Activated T-cell treated with anti-CD3 and anti-CD28 coated beads for 24 hours (primary cell): ENCODE measurements around the gene NEDD8.
"Not testable (repeated sequence)": the region's sequence is repeated elsewhere in the genome, so short reads cannot be mapped to it uniquely, and the experiment has no call there.

ENCODE experiments used
- DNase-seq: peaks from one replicate; pipeline ENCODE4 v3.0.0-alpha.2; 2020; ENCODE audit warnings: low read depth

The NEDD8 gene

DNA sequence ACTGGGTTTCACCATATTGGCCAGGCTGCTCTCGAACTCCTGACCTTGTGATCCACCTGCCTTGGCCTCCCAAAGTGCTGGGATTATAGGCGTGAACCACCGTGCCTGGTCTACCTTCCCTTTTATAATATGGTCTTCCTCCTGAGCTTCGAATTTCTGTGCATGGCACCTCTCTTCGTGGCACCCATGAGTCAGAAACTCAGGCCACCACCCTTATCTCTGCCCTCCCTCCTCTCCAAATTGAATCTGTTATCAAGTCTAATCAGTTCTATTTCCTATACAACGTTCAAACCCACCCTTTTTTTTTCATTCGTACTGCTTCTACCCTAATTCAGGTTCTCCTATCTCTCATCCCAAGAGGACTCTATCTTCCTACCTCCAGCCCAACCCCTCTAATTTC is 15.3 kb upstream of the NEDD8 start:
- DNase-seq: no peak

GRCh38 chr14:24246765-24247212 is 14.6 kb upstream of the NEDD8 start:
- no peak for DNase-seq

DNA sequence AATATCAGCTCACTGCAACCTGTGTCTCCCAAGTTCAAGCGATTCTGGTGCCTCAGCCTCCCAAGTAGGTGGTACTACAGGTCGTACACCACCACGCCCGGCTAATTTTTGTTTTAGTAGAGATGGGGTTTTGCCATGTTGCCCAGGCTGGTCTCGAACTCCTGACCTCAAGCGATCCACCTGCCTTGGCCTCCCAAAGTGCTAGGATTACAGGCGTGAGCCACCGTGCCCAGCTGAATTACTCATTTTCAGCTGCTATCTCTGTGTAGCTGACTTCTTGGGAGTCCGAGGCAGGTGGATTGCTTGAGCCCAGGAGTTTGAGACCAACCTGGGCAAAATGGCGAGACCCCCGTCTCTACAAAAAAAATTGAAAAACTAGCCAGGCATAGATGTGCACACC is 13.2 kb upstream of the NEDD8 start:
- not testable (repeated sequence) for DNase-seq

DNA sequence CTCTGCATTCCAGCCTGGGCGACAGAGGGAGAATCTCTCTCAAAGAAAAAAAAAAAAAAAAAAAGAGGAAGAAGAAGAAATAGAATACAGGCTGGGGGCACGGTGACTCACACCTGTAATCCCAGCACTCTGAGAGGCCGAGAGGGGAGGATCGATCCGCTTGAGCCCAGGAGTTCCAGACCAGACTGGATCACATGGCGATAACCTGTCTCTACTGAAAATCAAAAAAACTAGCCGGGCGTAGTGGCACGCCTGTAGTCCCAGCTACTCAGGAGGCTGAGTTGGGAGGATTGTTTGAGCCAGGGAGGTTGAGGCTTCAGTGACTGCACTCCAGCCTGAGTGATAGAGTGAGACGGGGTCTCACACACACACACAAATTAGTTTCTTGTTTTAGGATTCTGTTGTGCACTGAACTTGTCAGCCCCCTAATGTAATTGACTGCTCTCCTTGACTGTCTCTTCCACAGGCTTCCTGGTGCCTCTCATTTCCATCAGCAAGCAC is 11.2 kb upstream of the NEDD8 start:
- no peak for DNase-seq

DNA sequence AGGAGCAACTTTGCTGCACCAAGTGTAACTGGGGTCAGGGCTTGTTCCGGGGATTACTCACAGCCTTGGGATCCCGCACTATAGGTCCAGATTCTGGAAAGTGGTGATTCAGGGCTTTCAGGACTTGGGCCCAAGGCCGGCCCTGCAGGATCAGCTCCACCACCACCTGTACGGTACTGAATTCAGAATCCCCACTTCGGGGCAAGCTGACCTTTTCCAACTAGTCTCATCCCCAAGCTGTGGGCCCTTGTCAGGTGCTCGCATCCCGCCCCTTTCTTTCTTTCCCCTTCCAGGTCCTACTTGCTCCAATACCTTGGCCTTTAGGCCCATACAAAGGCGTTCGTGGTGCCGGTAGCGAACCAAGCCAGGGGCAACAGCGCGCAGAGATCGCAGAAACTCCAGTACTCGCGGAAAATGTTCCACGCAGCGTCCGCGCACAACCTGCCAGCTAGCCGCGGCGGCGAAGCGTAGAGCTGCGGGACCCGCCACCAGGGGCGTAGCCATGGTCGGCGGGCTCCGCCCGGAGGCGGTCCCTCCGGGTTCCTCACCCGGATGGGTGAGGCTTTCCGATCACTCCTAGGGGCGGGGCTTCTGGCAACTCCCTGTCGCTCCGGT is 9.8 kb upstream of the NEDD8 start:
- DNase-seq: peak; percentile 92

DNA sequence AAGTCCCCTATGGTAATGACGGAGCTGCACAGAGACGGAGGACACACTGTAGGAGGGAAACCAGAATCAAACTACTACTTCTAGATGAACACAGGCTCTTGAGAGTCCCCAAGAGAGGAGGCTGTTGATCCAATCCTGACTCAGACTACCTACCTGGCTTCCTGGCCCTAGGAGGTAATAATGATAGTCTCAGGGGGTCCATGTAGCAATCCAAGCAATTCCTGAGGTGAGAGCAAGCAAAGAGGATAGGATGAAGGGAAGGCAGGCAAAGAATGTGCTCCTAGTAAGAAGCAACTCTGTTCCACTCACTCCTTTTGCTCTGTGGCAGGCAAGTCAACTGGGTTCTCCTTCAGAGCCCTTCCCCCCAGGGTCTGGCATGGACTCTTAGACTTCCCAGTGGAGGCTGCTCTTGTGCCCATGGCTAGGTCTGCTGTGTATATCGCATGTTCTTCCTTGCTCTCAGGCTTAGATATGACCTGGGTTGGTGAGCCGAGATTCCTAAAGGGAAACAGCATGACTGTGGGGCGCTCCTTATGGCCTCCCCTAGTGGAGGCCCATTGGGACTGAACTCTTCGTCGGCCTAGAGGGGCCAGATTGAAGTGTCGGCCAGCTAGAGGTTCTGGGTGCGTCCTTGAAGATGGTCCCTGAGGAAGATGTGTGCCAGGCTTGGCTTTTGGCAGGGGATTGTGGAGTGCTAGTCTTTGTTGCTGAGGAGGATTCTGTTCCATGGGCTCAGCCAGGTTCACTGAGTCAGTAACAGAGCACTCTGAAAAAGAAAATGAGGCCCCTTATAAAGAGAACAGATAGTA is 8.1 kb upstream of the NEDD8 start:
- no peak for DNase-seq

GRCh38 chr14:24238527-24239037 is 6.4 kb upstream of the NEDD8 start:
- no peak for DNase-seq

DNA sequence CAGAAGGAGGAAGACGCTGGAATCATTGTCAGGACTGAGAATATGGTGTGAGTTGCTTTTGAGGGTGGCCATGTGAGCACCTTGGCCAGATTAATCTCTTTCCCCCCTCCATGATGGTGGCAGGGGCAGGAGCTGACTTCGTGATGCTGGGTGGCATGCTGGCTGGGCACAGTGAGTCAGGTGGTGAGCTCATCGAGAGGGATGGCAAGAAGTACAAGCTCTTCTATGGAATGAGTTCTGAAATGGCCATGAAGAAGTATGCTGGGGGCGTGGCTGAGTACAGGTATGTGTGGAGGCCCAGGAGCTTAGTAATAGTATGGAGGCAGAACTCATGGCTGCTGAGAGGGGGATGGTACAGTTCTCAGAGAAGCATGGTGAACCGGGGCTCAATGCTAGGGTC is 6.0 kb upstream of the NEDD8 start:
- DNase-seq: no peak

DNA sequence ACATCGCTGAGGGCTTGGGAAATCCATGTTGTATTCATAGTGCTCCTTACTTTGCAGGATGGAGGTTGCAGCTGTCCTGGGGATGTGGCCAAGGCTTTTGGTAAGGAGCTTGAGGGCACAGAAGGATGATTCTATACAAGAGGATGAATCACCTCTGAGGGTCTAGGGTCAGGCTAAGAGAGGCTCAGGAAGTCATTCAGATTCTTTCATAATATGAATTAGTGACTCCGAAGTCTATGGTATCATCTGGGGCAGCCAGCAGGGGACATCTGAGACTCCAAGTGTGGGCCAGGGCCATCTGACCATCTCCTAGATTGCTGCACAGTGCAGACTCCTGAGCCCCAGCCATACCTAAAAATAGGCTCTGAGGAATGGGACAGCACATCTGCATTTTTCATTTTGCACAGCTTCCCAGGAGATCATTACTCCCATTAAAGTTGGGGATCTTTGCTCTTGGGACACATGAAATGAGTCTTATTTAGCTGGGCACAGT is 5.3 kb upstream of the NEDD8 start:
- no peak for DNase-seq

GRCh38 chr14:24236689-24237462 is 4.7 kb upstream of the NEDD8 start:
- no peak for DNase-seq

GRCh38 chr14:24235804-24236688 is 3.9 kb upstream of the NEDD8 start:
- no peak for DNase-seq

DNA sequence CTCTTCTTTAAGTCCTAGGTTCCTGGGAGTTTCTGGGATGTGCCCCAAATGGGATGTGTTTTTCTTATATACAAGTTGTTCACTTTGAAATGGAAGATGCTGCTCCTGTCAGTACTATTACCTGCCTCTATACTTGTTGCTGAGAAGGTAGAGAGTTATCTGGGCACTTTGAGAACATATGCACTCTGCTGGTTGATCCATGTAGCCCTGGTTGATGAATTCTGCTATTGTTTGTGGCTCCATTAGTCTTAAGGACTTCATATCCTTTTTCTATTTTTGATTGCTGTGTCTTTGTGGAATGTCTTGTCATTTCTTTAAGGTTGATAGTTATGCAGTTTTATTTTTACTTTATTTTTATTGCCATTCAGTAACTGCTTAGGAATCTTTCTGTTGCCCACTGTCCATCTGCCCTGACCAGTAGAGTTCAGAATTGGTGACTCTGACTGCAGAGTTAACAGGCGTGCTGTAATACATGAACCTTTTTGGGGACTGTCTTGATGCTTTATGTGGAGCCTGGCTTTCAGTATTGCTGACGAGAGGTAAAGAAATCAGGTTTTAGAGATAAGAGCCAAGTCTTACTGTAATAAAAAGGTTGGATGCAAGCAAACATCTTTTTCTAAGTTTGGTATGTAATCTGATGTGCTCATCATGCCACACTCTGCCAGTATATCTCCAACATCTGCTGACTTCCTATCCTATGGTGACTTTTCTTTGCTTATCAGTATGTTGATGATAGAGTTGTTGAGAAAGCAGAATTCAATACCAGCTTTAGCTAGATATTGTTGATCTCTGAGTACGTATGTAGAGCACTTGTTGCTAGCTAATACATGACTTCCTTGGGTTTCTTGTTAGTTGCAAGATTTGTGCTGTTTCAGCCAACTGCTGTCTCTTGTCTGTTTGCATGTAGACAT is 2.2 kb upstream of the NEDD8 start:
- DNase-seq: no peak

- no peak for DNase-seq
Observed at GRCh38 chr14:24233538-24233866, 1.3 kb upstream of the NEDD8 start.

- DNase-seq: no peak
Observed at GRCh38 chr14:24232645-24233537, 724 bp upstream of the NEDD8 start, which contains the start of gene GMPR2. GMPR2 (plus strand) TSS chr14:24232929; CDS start chr14:24233254, 325 bp downstream.

GRCh38 chr14:24231263-24232120 is 675 bp downstream of the NEDD8 start:
- no peak for DNase-seq

- no peak for DNase-seq
Observed at GRCh38 chr14:24228902-24229301, 3.3 kb downstream of the NEDD8 start.

GRCh38 chr14:24226473-24226872 is 5.7 kb downstream of the NEDD8 start:
- DNase-seq: no peak

- DNase-seq: no peak
Observed at GRCh38 chr14:24224618-24225071, 7.5 kb downstream of the NEDD8 start.
